Endothelial cell of umbilical vein (primary cell): ENCODE results near the gene ARPP19. TPM values are rescaled to one million over a fixed set of nuclear protein-coding genes. Genes with fewer than 3 reads are reported as not detected.

Experiments
- BruUV-seq: library from RNA; stranded (reverse); fragments of 400-500 nt; replicated peaks from 2 replicates; lab custom pipeline; 2021; lab: Mats Ljungman, UMichigan
- CTCF ChIA-PET: fragments of 300-600, 350-600 bp; sonication (Branson Sonifier 250); formaldehyde crosslinking; loops from one replicate; lab custom pipeline; 2021; ENCODE audit warnings: antibody characterized with exemption, inconsistent platforms; lab: Charles Lee
- POLR2A ChIA-PET: fragments of 300-600, 350-600 bp; sonication (Branson Sonifier 250); formaldehyde crosslinking; loops from one replicate; lab custom pipeline; 2021; ENCODE audit warnings: antibody characterized with exemption, inconsistent platforms; lab: Charles Lee
- DNase-seq: peaks from one replicate; pipeline ENCODE4 v3.0.0-alpha.2; 2011; ENCODE audit warnings: low read depth, low spot score
- FAIRE-seq: peaks from 2 replicates; lab custom pipeline; 2011; peaks lifted over from hg19 to GRCh38; lab: Jason Lieb, UNC
- H2AFZ ChIP-seq: 2 replicates; pipeline ENCODE4 v1.6.0; 2012; ENCODE audit warnings: low read depth, low read length, control low read depth, inconsistent platforms
- H3K27ac ChIP-seq: 2 replicates; pipeline ENCODE4 v1.5.1; 2011; ENCODE audit warnings: low read depth, mild to moderate bottlenecking, control low read depth, low read length, moderate library complexity; ENCODE audit not compliant: insufficient read depth
- H3K27me3 ChIP-seq, 2 experiments: 2 replicates each; pipeline versions ENCODE4 v1.6.0 to v1.6.1; 2011; ENCODE audit warnings: low read length in 2 of 2, mixed read lengths in 1 of 2; ENCODE audit not compliant: control insufficient read depth in 2 of 2, insufficient read depth in 2 of 2
- H3K36me3 ChIP-seq, 2 experiments: 2 replicates in 1 of 2; 3 replicates in 1 of 2; pipeline ENCODE4 v1.5.1; 2011; ENCODE audit warnings: low read length in 2 of 2, mild to moderate bottlenecking in 1 of 2, moderate library complexity in 1 of 2; ENCODE audit not compliant: control insufficient read depth in 2 of 2, insufficient read depth in 2 of 2; ENCODE audit errors: extremely low read depth in 1 of 2
- H3K4me1 ChIP-seq: 3 replicates; pipeline ENCODE4 v1.5.1; 2011; ENCODE audit warnings: mild to moderate bottlenecking, low read length; ENCODE audit not compliant: control insufficient read depth, insufficient read depth; ENCODE audit errors: extremely low read depth
- H3K4me2 ChIP-seq: 2 replicates; pipeline ENCODE4 v1.6.1; 2011; ENCODE audit warnings: low read length, control low read depth, mixed read lengths; ENCODE audit not compliant: insufficient read depth
- H3K4me3 ChIP-seq, 3 experiments: fragments of 200-600 bp in 1 of 3; sonication (generic), shearing (Covaris generic) in 1 of 3; replicated peaks in 1 of 3; 2 replicates each; pipeline ENCODE4 v1.5.1; 2011 to 2016; ENCODE audit warnings: control low read depth in 3 of 3, low read length in 3 of 3, mild to moderate bottlenecking in 2 of 3, inconsistent platforms in 1 of 3, low read depth in 1 of 3, moderate library complexity in 1 of 3; ENCODE audit not compliant: insufficient read depth in 1 of 3
- H3K79me2 ChIP-seq: 2 replicates; pipeline ENCODE4 v1.6.0; 2012; ENCODE audit warnings: low read length, inconsistent platforms; ENCODE audit not compliant: control insufficient read depth, insufficient read depth
- H3K9ac ChIP-seq: replicated peaks from 2 replicates; pipeline ENCODE3; 2011; ENCODE audit warnings: low read length, control low read depth; ENCODE audit not compliant: insufficient read depth; ENCODE audit errors: extremely low read depth
- H3K9me1 ChIP-seq: replicated peaks from 3 replicates; pipeline ENCODE4 v1.6.0; 2011; ENCODE audit warnings: mild to moderate bottlenecking, low read length; ENCODE audit not compliant: control insufficient read depth, insufficient read depth; ENCODE audit errors: extremely low read depth
- H3K9me3 ChIP-seq: replicated peaks from 2 replicates; pipeline ENCODE4 v1.5.1; 2012; ENCODE audit warnings: low read length, inconsistent platforms; ENCODE audit not compliant: control insufficient read depth, insufficient read depth
- H4K20me1 ChIP-seq: replicated peaks from 2 replicates; pipeline ENCODE3; 2011; ENCODE audit warnings: mild to moderate bottlenecking, low read length; ENCODE audit not compliant: control insufficient read depth, insufficient read depth; ENCODE audit errors: extremely low read depth
- CTCF ChIP-seq, 2 donors: IDR thresholded peaks; 1 replicate in 1 of 2; 2 replicates in 1 of 2; pipeline ENCODE4 v1.5.1; 2011; ENCODE audit warnings: low read length in 2 of 2, mild to moderate bottlenecking in 2 of 2, moderate library complexity in 2 of 2, control low read depth in 1 of 2, inconsistent platforms in 1 of 2, low read depth in 1 of 2; ENCODE audit not compliant: insufficient read depth in 1 of 2; ENCODE audit errors: extremely low read depth in 1 of 2
- EZH2 ChIP-seq: IDR thresholded peaks from 2 replicates; pipeline ENCODE4 v1.6.1; 2012; ENCODE audit warnings: borderline replicate concordance, low read depth, mild to moderate bottlenecking, moderate library complexity, low read length, inconsistent platforms; ENCODE audit not compliant: severe bottlenecking
- FOS ChIP-seq: IDR thresholded peaks from 2 replicates; pipeline ENCODE4 v1.6.1; 2011; ENCODE audit warnings: mild to moderate bottlenecking, low read length, moderate library complexity, borderline replicate concordance; ENCODE audit not compliant: insufficient read depth
- GATA2 ChIP-seq: IDR thresholded peaks from 2 replicates; pipeline ENCODE4 v1.7.0; 2011; ENCODE audit warnings: low read depth, mild to moderate bottlenecking, moderate library complexity, mixed read lengths, low read length; ENCODE audit not compliant: insufficient read length, insufficient read depth
- JUN ChIP-seq: IDR thresholded peaks from 2 replicates; pipeline ENCODE4 v1.6.1; 2011; ENCODE audit warnings: borderline replicate concordance, low read depth; ENCODE audit not compliant: insufficient read length, insufficient read depth
- MAX ChIP-seq: IDR thresholded peaks from 2 replicates; pipeline ENCODE4 v1.6.1; 2011; ENCODE audit not compliant: insufficient read depth, insufficient read length
- MYC ChIP-seq: IDR thresholded peaks from one replicate; pipeline ENCODE4 v1.6.1; 2011; ENCODE audit warnings: mild to moderate bottlenecking, low read depth, low read length
- POLR2A ChIP-seq: IDR thresholded peaks from 2 replicates; pipeline ENCODE4 v1.6.1; 2012; ENCODE audit warnings: low read depth, mild to moderate bottlenecking, control low read depth, low read length
- POLR2AphosphoS5 ChIP-seq: IDR thresholded peaks from 2 replicates; pipeline ENCODE4 v1.6.1; 2012; ENCODE audit warnings: low read depth, mild to moderate bottlenecking, control low read depth, low read length, moderate library complexity; ENCODE audit not compliant: insufficient read depth
- dilution Hi-C: fragments of 300-500 bp; cut with MboI; formaldehyde crosslinking; loops from one replicate; pipeline ENCODE4 v1.15.0; 2019; ENCODE audit warnings: low sequenced_read_pairs; ENCODE audit not compliant: extremely low pct_ligation_motif_present
- intact Hi-C: fragments of 100-400 bp; cut with micrococcal nuclease; formaldehyde crosslinking; loops from one replicate; pipeline ENCODE4 v1.10.0; 2022
- polyA plus RNA-seq, 4 experiments: library from polyadenylated mRNA; depleted of rRNA in 3 of 4; stranded (reverse) in 3 of 4; unstranded in 1 of 4; fragments of >200 nt; gene quantifications; 2 replicates each; pipeline versions ENCODE4 v1.2.1 to v1.2.3, GENCODE V29; 2011 to 2012; ENCODE audit warnings: missing spikeins in 1 of 4
- total RNA-seq: library from RNA; stranded (reverse); gene quantifications from 2 replicates; pipeline ENCODE4 v1.2.3, GENCODE V29; 2021

The ARPP19 gene
- total and polyA plus RNA-seq, 2 donors (not counting 3 experiments of a cell fraction or from before 2014, with no cell fraction given), result 47.1 to 191 TPM

GRCh38 chr15:52556524-52557273, 12.1 kb downstream of the ARPP19 start:
- POLR2A ChIA-PET, result no interaction called here
- CTCF ChIA-PET, result interaction anchor here (1.0 to 1.3 kb wide), 2 partner anchors 9 to 11 kb away, joined by 3 read pairs; no protein-coding TSS in a partner anchor
- intact Hi-C loops, result no loop called here

More at GRCh38 chr15:52556524-52557273, 12.1 kb downstream of the ARPP19 start:
- H3K27me3 ChIP-seq, result no peaks in the 10 kb centered on the region
- peaks cover 9% of the 10 kb centered on the region for H4K20me1 ChIP-seq
- TF ChIP-seq EZH2 (no peak), JUN (no peak), POLR2A (no peak), FOS (no peak), POLR2AphosphoS5 (no peak), MYC (no peak), MAX (no peak), GATA2 (no peak), CTCF (IDR thresholded peaks at IDR 0.05; ENCODE audit: extremely low read depth in 1 of 2, insufficient read depth in 1 of 2, low read depth in 1 of 2, low read length in 2 of 2) (no peak)
- H3K79me2 ChIP-seq, result peaks cover 81% of the 10 kb centered on the region
- peaks cover 2% of the 10 kb centered on the region for H3K4me1 ChIP-seq
- H3K27ac ChIP-seq, result no peak overlapping the region
- H3K4me2 ChIP-seq, result no peak overlapping the region
- FAIRE-seq, result no peak
- no TSS peak for BruUV-seq
- no peak overlapping the region for H3K4me3 ChIP-seq
- no peak overlapping the region for H3K9ac ChIP-seq
- peaks cover 5% of the 10 kb centered on the region for H3K9me1 ChIP-seq
- peaks cover 2 to 16% of the 10 kb centered on the region in 2 experiments for H3K36me3 ChIP-seq
- H3K9me3 ChIP-seq, result no peaks in the 10 kb centered on the region
- DNase-seq, result no peak
- no peak overlapping the region for H2AFZ ChIP-seq
- dilution Hi-C loops, result no loop called here
